ENCODE measurements around the gene SV2B. TPM values are rescaled to one million over a fixed set of nuclear protein-coding genes. Genes with fewer than 3 reads are reported as not detected.

The SV2B gene
- total RNA-seq, 1 experiment from 2014 or later = 1.4 TPM

GRCh38 chr15:91116113-91117067 lies 16.3 kb downstream of the SV2B start (continued):
- TF ChIP-seq ZBTB21 (CRISPR knock-in tag; IDR thresholded peaks at IDR 0.05; ENCODE audit: borderline replicate concordance) (no peak), ATF3 (CRISPR knock-in tag; conservative IDR thresholded peaks at IDR 0.05) (no peak), CBFB (CRISPR knock-in tag; IDR thresholded peaks at IDR 0.05; ENCODE audit: low read depth) (no peak), GRHL2 (CRISPR knock-in tag; IDR thresholded peaks at IDR 0.05; ENCODE audit: insufficient replicate concordance, severe bottlenecking) (no peak), AFF4 (CRISPR knock-in tag; IDR thresholded peaks at IDR 0.05; ENCODE audit: borderline replicate concordance) (no peak), IRF1 (CRISPR knock-in tag; IDR thresholded peaks at IDR 0.05) (no peak)

GRCh38 chr15:91117375-91117774 lies 17.3 kb downstream of the SV2B start:
- H3K9me3 Mint-ChIP-seq = peaks cover 15% of the 10 kb centered on the region
- DNase-seq (ENCODE audit: low spot score) (no peak), ATAC-seq (no peak)
- no peaks in the 10 kb centered on the region for H3K36me3 Mint-ChIP-seq
- no peak overlapping the region for H3K4me3 Mint-ChIP-seq
- no peak overlapping the region for H3K27ac Mint-ChIP-seq
- H3K27me3 Mint-ChIP-seq (ENCODE audit: low read depth) = no peaks in the 10 kb centered on the region; the same call in none of the 2 replicates
- TF ChIP-seq USF1 (CRISPR knock-in tag; IDR thresholded peaks at IDR 0.05) = no peak
- TF ChIP-seq USF2 (CRISPR knock-in tag; IDR thresholded peaks at IDR 0.05) = no peak
- TF ChIP-seq E2F1 (CRISPR knock-in tag; IDR thresholded peaks at IDR 0.05) = no peak
- TF ChIP-seq ZBTB43 (CRISPR knock-in tag; IDR thresholded peaks at IDR 0.05) = no peak
- ChIA-PET CTCF (no interaction called here), POLR2A (no interaction called here)
- peaks cover 7% of the 10 kb centered on the region for H3K4me1 Mint-ChIP-seq

Measured in WTC11 (cell line).